ENCODE data around the gene MSI2.

GRCh38 chr17:57236686-57237299, 19.5 kb upstream of the MSI2 start:
- TF ChIP-seq EP300 (IDR thresholded peaks at IDR 0.05) (no peak), POLR2A (IDR thresholded peaks at IDR 0.05) (no peak), CTCF (IDR thresholded peaks at IDR 0.05) (no peak)

Data from sigmoid colon (tissue), 4 donors.